MCF 10A (cell line): Measurements from ENCODE around the gene EHBP1L1. TPM values are rescaled to one million over a fixed set of nuclear protein-coding genes. Genes with fewer than 3 reads are reported as not detected.
A peak's percentile ranks its signal among the peaks of the same experiment; 100 is the strongest.

Source experiments
- BruUV-seq: library from RNA; stranded (reverse); fragments of 400-500 nt; replicated peaks from 2 replicates; lab custom pipeline; 2021; lab: Mats Ljungman, UMichigan
- CTCF ChIA-PET: fragments of 300-600 bp; sonication (Branson Sonifier 250); formaldehyde crosslinking; extraction: SDS; loops from one replicate; lab custom pipeline; 2021; ENCODE audit warnings: antibody characterized with exemption, inconsistent platforms; lab: Yijun Ruan, JAX
- POLR2A ChIA-PET: fragments of 300-600, 350-650 bp; sonication (Branson Sonifier 250); formaldehyde crosslinking; extraction: SDS; loops from one replicate; lab custom pipeline; 2020; ENCODE audit warnings: antibody characterized with exemption, inconsistent platforms; lab: Yijun Ruan, JAX
- DNase-seq: peaks from one replicate; pipeline ENCODE4 v3.0.0-alpha.2; 2018; ENCODE audit not compliant: unreplicated experiment
- H3K27ac Mint-ChIP-seq: one replicate; pipeline ENCODE4 v1.8.0; 2022; ENCODE audit warnings: mild to moderate bottlenecking, low read depth, mixed read lengths; ENCODE audit not compliant: unreplicated experiment
- H3K27me3 Mint-ChIP-seq: one replicate; pipeline ENCODE4 v1.8.0; 2022; ENCODE audit warnings: mixed read lengths; ENCODE audit not compliant: insufficient read depth, unreplicated experiment
- H3K36me3 Mint-ChIP-seq: one replicate; pipeline ENCODE4 v1.8.0; 2022; ENCODE audit warnings: mild to moderate bottlenecking, moderate library complexity, mixed read lengths; ENCODE audit not compliant: insufficient read depth, unreplicated experiment
- H3K4me1 Mint-ChIP-seq: one replicate; pipeline ENCODE4 v1.8.0; 2022; ENCODE audit warnings: mixed read lengths; ENCODE audit not compliant: insufficient read depth, unreplicated experiment
- H3K4me3 Mint-ChIP-seq: one replicate; pipeline ENCODE4 v1.8.0; 2022; ENCODE audit warnings: mild to moderate bottlenecking, moderate library complexity, mixed read lengths; ENCODE audit not compliant: unreplicated experiment
- H3K9me3 Mint-ChIP-seq: one replicate; pipeline ENCODE4 v1.8.0; 2022; ENCODE audit warnings: mixed read lengths; ENCODE audit not compliant: unreplicated experiment
- intact Hi-C: fragments of 100-400 bp; cut with micrococcal nuclease; formaldehyde crosslinking; loops from 2 replicates; pipeline ENCODE4 v1.14.1; 2022
- total RNA-seq: library from RNA; stranded (reverse); gene quantifications from 2 replicates; pipeline ENCODE4 v1.2.3, GENCODE V29; 2022
- TF ChIP-seq, protein P1 (sequence below): fragments of 200-600 bp; IDR thresholded peaks from one replicate; pipeline ENCODE4 v1.8.0; 2022; ENCODE audit warnings: antibody characterized with exemption, mild to moderate bottlenecking; ENCODE audit not compliant: unreplicated experiment

Gene EHBP1L1
- total RNA-seq, 1 experiment from 2014 or later: 31.3 TPM

DNA sequence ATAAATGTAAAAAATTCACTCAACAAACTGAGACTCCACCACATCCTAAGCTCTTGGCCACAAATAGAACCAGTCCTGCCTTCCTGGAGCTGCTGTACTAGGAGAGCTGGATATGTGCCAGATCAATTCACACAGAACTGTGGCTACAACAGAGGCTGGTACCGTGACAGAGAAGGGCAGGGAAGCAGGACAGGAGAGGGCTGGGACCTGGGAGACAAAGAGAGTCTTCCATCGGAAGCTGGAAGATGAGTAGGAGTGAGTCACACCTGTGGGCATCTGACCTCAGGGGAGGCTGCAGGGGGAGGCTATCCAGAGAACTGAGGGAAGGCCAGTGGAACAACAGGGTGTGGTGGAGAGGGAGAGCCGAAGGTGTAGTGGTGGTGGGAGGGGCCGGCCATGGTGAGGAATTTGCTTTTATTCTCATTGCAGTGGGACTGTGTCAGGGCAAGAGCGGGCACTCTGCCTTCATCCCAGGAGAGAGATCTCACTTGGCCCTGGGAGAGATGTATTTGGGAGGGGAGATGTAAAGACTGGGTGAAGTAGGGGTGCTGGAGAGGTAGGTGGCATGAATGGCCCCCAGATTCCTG, 15.8 kb upstream of the EHBP1L1 start:
- TF ChIP-seq, protein P1, sequence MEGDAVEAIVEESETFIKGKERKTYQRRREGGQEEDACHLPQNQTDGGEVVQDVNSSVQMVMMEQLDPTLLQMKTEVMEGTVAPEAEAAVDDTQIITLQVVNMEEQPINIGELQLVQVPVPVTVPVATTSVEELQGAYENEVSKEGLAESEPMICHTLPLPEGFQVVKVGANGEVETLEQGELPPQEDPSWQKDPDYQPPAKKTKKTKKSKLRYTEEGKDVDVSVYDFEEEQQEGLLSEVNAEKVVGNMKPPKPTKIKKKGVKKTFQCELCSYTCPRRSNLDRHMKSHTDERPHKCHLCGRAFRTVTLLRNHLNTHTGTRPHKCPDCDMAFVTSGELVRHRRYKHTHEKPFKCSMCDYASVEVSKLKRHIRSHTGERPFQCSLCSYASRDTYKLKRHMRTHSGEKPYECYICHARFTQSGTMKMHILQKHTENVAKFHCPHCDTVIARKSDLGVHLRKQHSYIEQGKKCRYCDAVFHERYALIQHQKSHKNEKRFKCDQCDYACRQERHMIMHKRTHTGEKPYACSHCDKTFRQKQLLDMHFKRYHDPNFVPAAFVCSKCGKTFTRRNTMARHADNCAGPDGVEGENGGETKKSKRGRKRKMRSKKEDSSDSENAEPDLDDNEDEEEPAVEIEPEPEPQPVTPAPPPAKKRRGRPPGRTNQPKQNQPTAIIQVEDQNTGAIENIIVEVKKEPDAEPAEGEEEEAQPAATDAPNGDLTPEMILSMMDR: no peak
- H3K4me1 Mint-ChIP-seq: peaks cover 45% of the 10 kb centered on the region
- H3K9me3 Mint-ChIP-seq: no peaks in the 10 kb centered on the region
- no TSS peak for BruUV-seq
- ChIA-PET CTCF (interaction anchor here (2.5 to 5.5 kb wide), 3 partner anchors 8 to 19 kb away, joined by 10 to 35 read pairs (median 17); partner anchors contain the start of gene FAM89B), POLR2A (interaction anchor here (0.5 to 3.2 kb wide), 12 partner anchors 10 to 829 kb away, joined by 3 to 24 read pairs (median 4); partner anchors contain the start of genes EHBP1L1, FAM89B, MALAT1 and PCNX3)
- no peaks in the 10 kb centered on the region for H3K27me3 Mint-ChIP-seq
- peak overlapping the region; percentile 59 for H3K27ac Mint-ChIP-seq
- peak; percentile 85 for DNase-seq
- no peaks in the 10 kb centered on the region for H3K36me3 Mint-ChIP-seq
- intact Hi-C loops: no loop called here
- H3K4me3 Mint-ChIP-seq: no peak overlapping the region

DNA sequence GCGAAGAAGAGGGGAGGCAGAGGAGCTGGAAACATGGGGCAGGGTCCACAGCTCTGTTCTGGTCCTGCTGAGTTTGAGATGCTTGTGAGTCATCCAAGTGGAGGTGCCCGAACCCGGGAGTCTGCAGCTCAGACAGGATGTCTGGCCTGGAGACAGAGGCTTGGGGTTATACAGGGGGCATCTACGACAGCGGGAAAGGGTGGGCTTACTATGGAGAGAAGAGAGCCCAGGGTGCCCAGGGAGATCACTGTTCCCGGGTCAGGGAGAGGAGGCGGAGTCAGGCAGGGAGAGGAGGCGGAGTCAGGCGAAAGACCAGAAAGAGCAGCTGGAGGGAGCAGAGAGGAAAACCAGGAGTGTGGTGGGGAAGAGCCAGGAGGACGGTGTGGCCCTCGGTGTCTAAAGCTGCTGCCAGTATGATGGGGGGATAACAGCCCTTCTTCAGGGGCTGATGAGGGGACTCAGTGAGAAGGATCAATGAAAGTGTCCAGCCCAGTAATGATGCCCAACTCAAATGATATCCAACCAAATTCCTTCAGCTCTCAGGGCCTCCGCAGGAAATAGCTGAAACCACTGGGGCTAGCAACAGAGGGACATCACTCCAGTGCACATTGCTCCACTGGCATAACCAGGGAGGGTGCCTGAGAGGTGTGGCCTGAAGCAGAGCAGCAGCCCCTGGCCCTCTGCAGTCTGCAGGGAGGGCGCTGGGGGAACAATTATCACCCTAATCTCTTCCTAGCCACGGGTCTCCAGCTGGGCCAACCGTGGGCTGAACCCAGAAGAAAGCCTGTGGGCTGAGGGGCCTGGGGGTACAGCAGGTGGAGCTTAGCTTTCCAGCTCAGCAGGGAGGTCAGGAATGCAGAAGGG, 15.1 kb upstream of the EHBP1L1 start:
- intact Hi-C loops: no loop called here
- BruUV-seq: no TSS peak
- Mint-ChIP-seq H3K36me3 (no peaks in the 10 kb centered on the region), H3K4me3 (no peak overlapping the region), H3K4me1 (peaks cover 38% of the 10 kb centered on the region), H3K27me3 (no peaks in the 10 kb centered on the region), H3K27ac (peak overlapping the region; percentile 59), H3K9me3 (no peaks in the 10 kb centered on the region)
- TF ChIP-seq, protein P1: no peak
- POLR2A ChIA-PET: interaction anchor here (0.7 to 3.2 kb wide), 7 partner anchors 9 to 828 kb away, joined by 3 to 24 read pairs (median 10); partner anchors contain the start of genes EHBP1L1, FAM89B and ZNRD2
- CTCF ChIA-PET: interaction anchor here (0.6 to 5.5 kb wide), 5 partner anchors 9 to 577 kb away, joined by 4 to 35 read pairs (median 10); partner anchors contain the start of gene FAM89B
- DNase-seq: peak; percentile 48

DNA sequence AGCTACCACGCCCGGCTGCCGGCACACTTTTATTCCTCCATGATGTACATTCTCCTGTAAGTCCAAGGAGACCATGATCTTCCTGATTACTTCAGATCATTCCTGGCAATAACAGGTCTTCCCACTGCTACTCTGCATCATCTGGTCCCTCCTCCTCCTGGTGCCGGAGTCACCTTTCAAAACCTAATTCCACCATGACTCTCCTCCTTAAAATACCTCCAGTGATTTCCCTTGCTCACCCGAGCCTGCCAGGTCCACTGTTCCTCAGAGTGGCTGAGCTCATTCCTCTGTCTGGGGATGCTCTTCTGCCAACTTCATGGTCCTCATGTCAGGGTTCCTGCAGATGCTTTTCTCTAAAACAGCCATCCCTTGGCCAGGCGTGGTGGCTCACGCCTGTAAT, 13.8 kb upstream of the EHBP1L1 start:
- no peaks in the 10 kb centered on the region for H3K27me3 Mint-ChIP-seq
- intact Hi-C loops: no loop called here
- no peaks in the 10 kb centered on the region for H3K9me3 Mint-ChIP-seq
- ChIA-PET POLR2A (interaction anchor here (0.6 to 3.1 kb wide), 2 partner anchors 10 to 185 kb away, joined by 3 to 11 read pairs; partner anchors contain the start of gene FAM89B), CTCF (interaction anchor here (0.8 to 5.5 kb wide), 6 partner anchors 10 to 218 kb away, joined by 3 to 35 read pairs (median 4); partner anchors contain the start of gene FAM89B)
- peaks cover 7% of the 10 kb centered on the region for H3K36me3 Mint-ChIP-seq
- TF ChIP-seq, protein P1: no peak
- DNase-seq: no peak
- no peak overlapping the region for H3K27ac Mint-ChIP-seq
- BruUV-seq: no TSS peak
- no peak overlapping the region for H3K4me3 Mint-ChIP-seq
- peaks cover 28% of the 10 kb centered on the region for H3K4me1 Mint-ChIP-seq

DNA sequence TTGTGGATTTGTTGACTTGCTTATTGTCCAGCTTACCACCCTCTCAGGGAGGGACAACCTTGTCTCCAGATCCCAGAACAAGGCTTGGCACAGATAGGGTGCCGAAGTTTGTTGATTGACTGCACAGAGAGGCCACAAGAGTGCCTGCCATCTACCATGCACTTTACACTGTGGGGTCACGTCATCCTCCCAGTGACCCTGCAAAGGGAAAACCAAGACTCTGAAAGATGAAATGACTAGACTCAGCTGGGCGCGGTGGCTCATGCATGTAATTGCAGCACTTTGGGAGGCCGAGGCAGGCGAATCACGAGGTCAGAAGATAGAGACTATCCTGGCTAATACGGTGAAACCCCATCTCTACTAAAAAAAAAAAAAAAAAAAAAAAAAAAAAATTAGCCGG, 13.1 kb upstream of the EHBP1L1 start:
- TF ChIP-seq, protein P1: no peak
- peaks cover 24% of the 10 kb centered on the region for H3K4me1 Mint-ChIP-seq
- intact Hi-C loops: no loop called here
- BruUV-seq: no TSS peak
- no peak for DNase-seq
- H3K27ac Mint-ChIP-seq: no peak overlapping the region
- no peaks in the 10 kb centered on the region for H3K27me3 Mint-ChIP-seq
- H3K4me3 Mint-ChIP-seq: no peak overlapping the region
- CTCF ChIA-PET: interaction anchor here (1.0 to 5.5 kb wide), 4 partner anchors 10 to 217 kb away, joined by 3 to 35 read pairs (median 10); partner anchors contain the start of gene FAM89B
- no peaks in the 10 kb centered on the region for H3K9me3 Mint-ChIP-seq
- POLR2A ChIA-PET: no interaction called here
- peaks cover 7% of the 10 kb centered on the region for H3K36me3 Mint-ChIP-seq
